Activated gamma-delta T cell treated with anti-CD3 and anti-CD28 coated beads, Interleukin-2, amount 50 U/mL, for 16 hours (primary cell): ENCODE data around the gene SLC15A4.
"Not testable (repeated sequence)": the region's sequence is repeated elsewhere in the genome, so short reads cannot be mapped to it uniquely, and the experiment has no call there.

ENCODE experiments used
- DNase-seq: peaks from one replicate; pipeline ENCODE4 v3.0.0-alpha.2; 2020; ENCODE audit warnings: low read depth

SLC15A4 gene

GRCh38 chr12:128823916-128824839 lies at the start of gene SLC15A4:
Gene SLC15A4 (minus strand): TSS chr12:128823958. CDS start chr12:128823943, 15 bp downstream.
- DNase-seq: peak; percentile 89

GRCh38 chr12:128872303-128872702 lies 48.5 kb upstream of the SLC15A4 start:
- DNase-seq: no peak

GRCh38 chr12:128871516-128871892 lies 47.7 kb upstream of the SLC15A4 start:
- no peak for DNase-seq

GRCh38 chr12:128867466-128867865 lies 43.7 kb upstream of the SLC15A4 start:
- no peak for DNase-seq

GRCh38 chr12:128864516-128865186 lies 40.9 kb upstream of the SLC15A4 start:
- no peak for DNase-seq

- DNase-seq: no peak
These were observed 40.2 kb upstream of the SLC15A4 start for GRCh38 chr12:128863957-128864356.

GRCh38 chr12:128861226-128862016 lies 37.7 kb upstream of the SLC15A4 start:
- no peak for DNase-seq

GRCh38 chr12:128859311-128859710 lies 35.6 kb upstream of the SLC15A4 start:
- no peak for DNase-seq

- no peak for DNase-seq
These were observed 33.5 kb upstream of the SLC15A4 start for GRCh38 chr12:128857133-128857763.

- DNase-seq: no peak
These were observed 33.0 kb upstream of the SLC15A4 start for GRCh38 chr12:128856791-128857078.

GRCh38 chr12:128856035-128856790 lies 32.5 kb upstream of the SLC15A4 start:
- DNase-seq: no peak

GRCh38 chr12:128853600-128854197 lies 29.9 kb upstream of the SLC15A4 start:
- no peak for DNase-seq

GRCh38 chr12:128852885-128853599 lies 29.3 kb upstream of the SLC15A4 start, which contains the start of gene GLT1D1:
Gene GLT1D1 (plus strand): TSS chr12:128853478. CDS start chr12:128853582, 104 bp downstream.
- DNase-seq: no peak

GRCh38 chr12:128852026-128852698 lies 28.4 kb upstream of the SLC15A4 start:
- no peak for DNase-seq

GRCh38 chr12:128851429-128851828 lies 27.7 kb upstream of the SLC15A4 start:
- DNase-seq: not testable (repeated sequence)

- no peak for DNase-seq
These were observed 26.6 kb upstream of the SLC15A4 start for GRCh38 chr12:128850400-128850799.

- not testable (repeated sequence) for DNase-seq
These were observed 26.0 kb upstream of the SLC15A4 start for GRCh38 chr12:128849806-128850205.

GRCh38 chr12:128848371-128848770 lies 24.6 kb upstream of the SLC15A4 start:
- no peak for DNase-seq

GRCh38 chr12:128846671-128847070 lies 22.9 kb upstream of the SLC15A4 start:
- DNase-seq: not testable (repeated sequence)
